HG02642 (cell line): ENCODE results near the gene OR4S1.
"Not testable (repeated sequence)": the region's sequence is repeated elsewhere in the genome, so short reads cannot be mapped to it uniquely, and the experiment has no call there.

ENCODE experiments used
- ATAC-seq: cut with Tn5 transposase; IDR thresholded peaks from one replicate; pipeline ENCODE4 v1.9.1; 2021; ENCODE audit warnings: mild to moderate bottlenecking; ENCODE audit not compliant: unreplicated experiment, poor library complexity

The OR4S1 gene, protein sequence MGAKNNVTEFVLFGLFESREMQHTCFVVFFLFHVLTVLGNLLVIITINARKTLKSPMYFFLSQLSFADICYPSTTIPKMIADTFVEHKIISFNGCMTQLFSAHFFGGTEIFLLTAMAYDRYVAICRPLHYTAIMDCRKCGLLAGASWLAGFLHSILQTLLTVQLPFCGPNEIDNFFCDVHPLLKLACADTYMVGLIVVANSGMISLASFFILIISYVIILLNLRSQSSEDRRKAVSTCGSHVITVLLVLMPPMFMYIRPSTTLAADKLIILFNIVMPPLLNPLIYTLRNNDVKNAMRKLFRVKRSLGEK

DNA sequence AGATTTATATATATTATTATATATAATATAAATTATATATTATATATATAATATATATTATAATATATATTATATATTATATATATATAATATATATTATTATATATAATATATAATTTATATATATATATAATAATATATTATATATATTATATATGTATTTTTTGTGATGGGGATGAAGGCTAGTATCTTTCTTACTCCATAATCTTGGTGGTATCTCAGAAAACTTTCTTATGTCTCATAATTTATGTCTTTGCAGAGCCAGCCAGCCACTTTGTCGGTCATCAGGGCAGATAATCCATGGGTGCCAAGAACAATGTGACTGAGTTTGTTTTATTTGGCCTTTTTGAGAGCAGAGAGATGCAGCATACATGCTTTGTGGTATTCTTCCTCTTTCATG lies at the start of gene OR4S1:
OR4S1 (plus strand) TSS at position 301 of the 400 bp plus-strand sequence; CDS start at position 301, 0 bp downstream.
- ATAC-seq = no peak

DNA sequence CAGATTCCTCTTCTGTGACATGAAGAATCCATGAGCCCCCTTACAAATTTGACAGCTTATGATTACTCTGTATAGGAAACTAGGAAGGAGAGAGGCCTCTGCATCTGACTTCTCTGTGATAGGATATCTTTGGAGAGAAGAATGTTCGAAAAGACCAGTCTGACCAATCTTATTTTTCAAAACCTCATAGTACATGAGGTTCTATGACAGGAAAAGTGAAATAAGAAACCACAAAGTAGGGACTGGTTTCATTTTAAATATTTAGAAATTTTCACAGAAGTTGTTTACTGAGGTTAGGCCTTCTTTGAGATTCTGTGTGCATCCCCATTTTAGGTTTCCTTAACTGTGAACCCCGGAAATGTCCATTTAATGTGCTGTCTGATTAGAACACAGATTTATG lies 44.4 kb upstream of the OR4S1 start:
- ATAC-seq = no peak

DNA sequence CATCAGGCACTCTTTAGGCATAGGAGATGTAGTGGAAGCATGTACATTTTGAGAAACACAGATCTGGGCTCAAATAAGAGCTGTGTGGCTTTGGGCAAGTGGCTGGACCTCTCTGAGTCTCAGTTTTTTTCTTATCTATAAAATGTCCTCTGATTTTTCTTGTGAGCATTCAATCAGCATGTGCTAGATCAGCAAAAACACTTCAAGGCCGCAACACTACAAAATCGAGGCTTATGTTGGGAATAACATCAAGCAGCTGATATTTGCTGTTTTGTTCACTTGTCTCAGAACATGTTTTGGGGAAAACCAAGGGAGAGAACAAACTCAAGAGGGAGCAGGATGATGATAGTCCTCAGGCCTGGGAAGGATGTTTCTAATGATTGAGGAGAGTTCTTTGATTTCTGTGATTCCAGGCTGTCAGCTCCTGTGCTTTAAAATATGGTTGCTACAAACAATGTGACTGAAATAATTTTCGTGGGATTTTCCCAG lies 42.6 kb upstream of the OR4S1 start, which contains the start of gene OR4X1:
OR4X1 (plus strand) TSS at position 439 of the 489 bp plus-strand sequence; CDS start at position 439, 0 bp downstream.
- no peak for ATAC-seq

DNA sequence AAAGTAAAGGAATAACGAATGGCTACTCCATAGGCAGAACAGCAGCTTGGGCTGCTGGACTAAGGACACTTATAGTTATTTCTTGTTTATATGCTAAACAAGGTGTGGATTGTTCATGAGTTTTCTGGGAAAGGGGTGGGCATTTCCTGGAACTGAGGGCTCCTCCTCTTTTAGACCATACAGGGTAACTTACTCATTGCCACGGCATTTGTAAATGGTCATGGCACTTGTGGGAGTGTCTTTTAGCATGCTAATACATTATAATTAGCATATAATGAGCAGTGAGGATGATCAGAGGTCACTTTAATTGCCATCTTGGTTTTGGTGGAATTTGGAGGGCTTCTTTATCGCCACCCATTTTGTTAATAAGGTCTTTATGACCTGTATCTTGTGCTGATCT lies 35.4 kb upstream of the OR4S1 start:
- ATAC-seq = no peak

DNA sequence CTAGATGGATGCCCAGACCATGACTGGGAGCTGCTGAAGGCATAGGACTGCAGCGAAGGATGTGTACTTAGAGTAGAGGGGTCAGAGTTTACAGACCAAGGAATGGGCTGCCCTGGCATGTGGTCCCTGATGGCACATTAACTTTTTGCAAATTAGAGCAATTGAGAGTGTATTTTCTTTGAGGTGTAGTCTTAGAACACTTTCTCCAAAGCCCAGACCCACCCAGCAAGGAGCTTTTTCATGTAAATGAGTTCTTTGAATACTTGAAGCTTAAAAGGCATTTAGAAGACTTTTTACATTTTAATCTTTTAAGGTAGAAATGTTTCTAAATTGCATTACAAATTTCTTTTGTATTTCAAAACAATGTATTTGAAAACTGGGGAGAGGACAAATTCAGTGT lies 33.4 kb upstream of the OR4S1 start:
- no peak for ATAC-seq

DNA sequence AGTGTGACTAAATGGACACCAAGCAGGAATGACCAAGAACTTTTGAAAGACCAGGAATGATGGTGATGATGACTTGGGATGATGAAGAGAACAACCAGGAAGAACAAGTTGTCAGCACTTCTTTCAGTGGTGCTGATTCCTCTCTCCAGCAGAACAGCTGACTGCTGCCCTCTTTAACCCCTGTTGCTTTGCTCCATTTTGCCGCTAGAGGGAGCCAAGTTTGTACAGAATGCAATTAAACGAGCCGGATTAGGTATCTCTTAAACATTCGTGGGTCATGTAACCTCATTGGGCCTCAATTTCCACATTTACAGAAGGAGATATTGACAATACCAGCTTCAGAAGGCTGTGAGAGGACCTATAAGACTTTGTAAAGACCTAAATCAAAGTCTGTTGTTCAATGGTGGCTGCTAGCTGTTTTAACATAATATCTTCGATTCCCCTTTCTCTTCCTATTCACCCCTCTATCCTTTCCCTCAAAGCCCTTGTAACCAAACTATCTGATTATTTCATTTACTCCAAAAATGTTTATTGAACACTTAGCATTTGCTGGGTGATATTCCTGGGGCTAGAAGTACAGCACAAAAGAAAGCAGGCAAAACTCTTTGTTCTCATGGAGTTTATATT lies 1.9 kb downstream of the OR4S1 start:
- peak; percentile 91 for ATAC-seq

DNA sequence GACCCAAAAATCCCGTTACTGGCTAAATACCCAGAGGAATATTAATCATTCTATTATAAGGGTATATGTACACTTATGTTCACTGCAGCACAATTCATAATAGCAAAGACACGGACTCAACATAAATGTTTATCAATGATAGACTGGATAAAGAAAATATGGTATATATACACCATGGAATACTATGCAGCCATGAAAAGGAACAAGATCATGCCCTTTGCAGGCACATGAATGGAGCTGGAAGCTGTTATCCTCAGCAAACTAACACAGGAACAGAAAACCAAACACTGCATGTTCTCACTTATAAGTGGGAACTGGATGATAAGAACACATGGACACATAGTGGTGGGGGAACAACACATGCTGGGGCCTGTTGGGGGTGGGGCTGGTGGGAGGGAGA lies 7.6 kb downstream of the OR4S1 start:
- ATAC-seq = not testable (repeated sequence)

DNA sequence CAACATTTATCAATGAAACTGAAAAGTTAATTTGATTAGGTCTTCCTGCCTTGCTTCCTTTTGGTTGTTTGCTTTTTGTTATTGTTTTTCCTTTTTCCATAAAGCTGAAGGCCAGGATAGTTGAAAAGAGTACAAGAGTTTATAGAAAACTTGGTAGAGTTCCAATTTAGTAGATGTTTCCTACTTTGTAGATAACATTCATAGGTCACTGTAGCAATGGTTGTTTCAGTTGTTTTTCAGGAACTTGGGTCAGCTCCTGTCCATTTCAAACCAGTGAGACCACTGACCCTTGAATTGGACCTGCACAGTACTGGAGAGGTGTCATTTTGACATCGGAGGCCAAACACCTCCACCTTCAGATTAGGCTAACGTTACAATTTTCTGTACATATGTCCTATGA lies 13.8 kb downstream of the OR4S1 start:
- ATAC-seq = not testable (repeated sequence)

DNA sequence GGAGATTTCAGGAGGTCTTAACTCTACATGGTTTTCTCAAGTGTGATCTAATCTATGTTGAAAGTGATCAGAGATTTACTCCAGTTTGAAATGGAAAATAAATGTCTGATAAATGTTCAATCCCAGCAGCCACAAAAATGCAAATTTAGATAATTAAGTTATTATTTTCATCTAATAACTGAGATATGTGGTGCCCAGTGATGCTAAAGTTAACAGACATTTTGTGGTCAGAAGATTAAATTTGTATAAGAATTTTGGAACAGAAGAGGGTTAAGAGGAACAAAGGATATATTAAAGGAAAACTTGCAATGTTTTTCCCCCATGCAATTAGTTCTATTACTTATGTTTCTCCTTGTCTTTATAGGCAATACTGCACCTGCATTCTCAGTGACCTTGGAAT lies 18.6 kb downstream of the OR4S1 start, which contains the start of gene OR4C3:
OR4C3 (plus strand) TSS at position 301 of the 400 bp plus-strand sequence. CDS start 102 bp downstream, outside the sequence.
- ATAC-seq = not testable (repeated sequence)

DNA sequence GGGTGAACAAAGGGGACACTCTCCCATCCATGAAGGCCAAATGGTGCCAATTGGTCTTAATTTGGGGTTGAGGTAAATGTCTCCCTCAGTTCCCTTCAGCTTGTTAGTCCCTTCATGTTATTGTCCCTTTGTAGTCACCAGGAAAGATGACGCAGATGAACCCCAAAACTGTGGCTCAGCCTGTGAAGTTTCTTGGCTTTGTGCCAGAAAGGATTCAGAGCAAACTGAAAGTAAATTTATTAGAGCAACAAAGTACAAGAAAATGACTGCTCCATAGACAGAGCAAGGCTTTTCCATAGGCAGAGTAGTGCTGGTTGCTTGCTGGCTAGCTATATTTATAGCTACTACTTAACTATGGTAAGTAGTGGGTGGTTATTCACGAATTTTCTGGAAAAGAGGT lies 35.4 kb downstream of the OR4S1 start:
- ATAC-seq = no peak

DNA sequence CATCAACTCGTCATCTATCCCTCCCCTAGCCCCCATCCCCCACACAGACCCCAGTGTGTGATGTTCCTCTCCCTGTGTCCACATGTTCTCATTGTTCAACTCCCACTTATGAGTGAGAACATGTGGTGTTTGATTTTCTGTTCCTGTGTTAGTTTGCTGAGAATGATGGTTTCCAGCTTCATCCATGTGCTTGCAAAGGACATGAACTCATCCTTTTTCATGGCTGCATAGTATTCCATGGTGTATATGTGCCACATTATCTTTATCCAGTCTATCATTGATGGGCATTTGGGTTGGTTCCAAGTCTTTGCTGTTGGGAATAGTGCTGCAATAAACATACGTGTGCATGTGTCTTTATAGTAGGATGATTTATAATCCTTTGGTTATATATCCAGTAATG lies 36.5 kb downstream of the OR4S1 start:
- ATAC-seq = not testable (repeated sequence)

DNA sequence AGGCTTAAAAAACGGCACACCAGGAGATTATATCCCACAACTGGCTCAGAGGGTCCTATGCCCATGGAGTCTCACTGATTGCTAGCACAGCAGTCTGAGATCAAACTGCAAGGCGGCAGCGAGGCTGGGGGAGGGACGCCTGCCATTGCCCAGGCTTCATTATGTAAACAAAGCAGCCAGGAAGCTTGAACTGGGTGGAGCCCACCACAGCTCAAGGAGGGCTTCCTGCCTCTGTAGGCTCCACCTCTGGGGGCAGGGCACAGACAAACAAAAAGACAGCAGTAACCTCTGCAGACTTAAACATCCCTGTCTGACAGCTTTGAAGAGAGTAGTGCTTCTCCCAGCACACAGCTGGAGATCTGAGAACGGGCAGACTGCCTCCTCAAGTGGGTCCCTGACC lies 40.3 kb downstream of the OR4S1 start:
- ATAC-seq = not testable (repeated sequence)

DNA sequence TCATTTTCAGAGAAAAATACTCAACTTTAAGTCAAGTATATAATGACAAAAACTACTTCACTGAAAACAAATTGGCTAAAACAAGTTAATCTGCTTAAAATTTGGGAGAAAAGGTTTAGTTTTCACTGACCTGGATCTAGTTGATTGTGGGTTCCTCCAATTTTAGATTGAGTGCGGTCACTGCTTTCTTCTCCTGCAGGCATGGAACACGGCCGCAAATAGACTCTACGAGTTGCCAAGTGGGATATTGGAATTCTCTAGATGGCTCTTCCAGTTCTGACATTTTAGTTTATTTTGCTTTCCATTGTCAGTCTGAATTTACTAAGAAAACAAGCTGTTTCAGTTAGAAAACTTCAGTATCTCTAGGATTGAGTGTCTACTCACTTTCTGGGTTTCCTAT lies 48.0 kb downstream of the OR4S1 start:
- no peak for ATAC-seq

DNA sequence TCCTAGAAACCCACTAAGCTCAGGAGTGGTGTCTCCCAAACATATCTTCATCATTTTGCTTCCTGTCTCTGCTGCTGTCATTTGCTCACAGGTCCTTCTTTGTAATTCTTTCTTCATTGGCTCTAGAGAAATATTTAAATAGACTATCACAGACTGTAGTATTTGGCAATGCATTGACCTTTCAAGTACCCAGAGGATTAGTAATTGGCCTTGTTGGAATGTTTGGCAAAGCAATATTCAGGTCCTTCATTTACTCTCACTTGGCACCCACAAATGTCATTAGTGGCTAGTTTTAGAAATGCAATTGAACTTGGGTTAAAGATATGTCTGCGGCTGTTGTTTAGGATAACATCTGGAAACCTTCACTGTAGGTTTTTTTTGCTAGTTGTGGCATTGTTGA lies 48.7 kb downstream of the OR4S1 start:
- ATAC-seq = no peak
